ENCODE results near the gene ZC3H15.

ZC3H15 gene

GRCh38 chr2:186542002-186542401, 55.9 kb downstream of the ZC3H15 start:
- DNase-seq (ENCODE audit: low read depth in 2 of 2), result no peak

GRCh38 chr2:186543561-186544131, 57.6 kb downstream of the ZC3H15 start:
- no peak for DNase-seq (ENCODE audit: low read depth in 2 of 2)

- DNase-seq (ENCODE audit: low read depth in 2 of 2), result no peak
Observed at GRCh38 chr2:186544255-186544675, 58.2 kb downstream of the ZC3H15 start.

- no peak for DNase-seq (ENCODE audit: low read depth in 2 of 2)
Observed at GRCh38 chr2:186546846-186547245, 60.8 kb downstream of the ZC3H15 start.

GRCh38 chr2:186551323-186552050, 65.4 kb downstream of the ZC3H15 start:
- DNase-seq (ENCODE audit: low read depth in 2 of 2), result no peak

GRCh38 chr2:186554429-186554828, 68.4 kb downstream of the ZC3H15 start:
- no peak for DNase-seq (ENCODE audit: low read depth in 2 of 2)

GRCh38 chr2:186554850-186555671, 69.0 kb downstream of the ZC3H15 start:
- no peak for DNase-seq (ENCODE audit: low read depth in 2 of 2)

GRCh38 chr2:186558512-186559276, 72.6 kb downstream of the ZC3H15 start:
- DNase-seq (ENCODE audit: low read depth in 2 of 2), result no peak

Measured in stimulated activated CD4-positive, alpha-beta T cell treated with anti-CD3 and anti-CD28 coated beads, Interleukin-15, amount 100 ng/mL, for 48 hours (primary cell).